Stimulated activated CD4-positive, alpha-beta T cell treated with anti-CD3 and anti-CD28 coated beads, TNF-alpha, amount 100 ng/mL, for 24 hours (primary cell): ENCODE results near the gene TWIST2.

Experiments used
- DNase-seq, 3 experiments: peaks; one replicate each; pipeline ENCODE4 v3.0.0-alpha.2; 2020; ENCODE audit warnings: low read depth in 3 of 3

TWIST2 gene

GRCh38 chr2:238890618-238891456 is 43.0 kb downstream of the TWIST2 start:
- DNase-seq = no peak

DNA sequence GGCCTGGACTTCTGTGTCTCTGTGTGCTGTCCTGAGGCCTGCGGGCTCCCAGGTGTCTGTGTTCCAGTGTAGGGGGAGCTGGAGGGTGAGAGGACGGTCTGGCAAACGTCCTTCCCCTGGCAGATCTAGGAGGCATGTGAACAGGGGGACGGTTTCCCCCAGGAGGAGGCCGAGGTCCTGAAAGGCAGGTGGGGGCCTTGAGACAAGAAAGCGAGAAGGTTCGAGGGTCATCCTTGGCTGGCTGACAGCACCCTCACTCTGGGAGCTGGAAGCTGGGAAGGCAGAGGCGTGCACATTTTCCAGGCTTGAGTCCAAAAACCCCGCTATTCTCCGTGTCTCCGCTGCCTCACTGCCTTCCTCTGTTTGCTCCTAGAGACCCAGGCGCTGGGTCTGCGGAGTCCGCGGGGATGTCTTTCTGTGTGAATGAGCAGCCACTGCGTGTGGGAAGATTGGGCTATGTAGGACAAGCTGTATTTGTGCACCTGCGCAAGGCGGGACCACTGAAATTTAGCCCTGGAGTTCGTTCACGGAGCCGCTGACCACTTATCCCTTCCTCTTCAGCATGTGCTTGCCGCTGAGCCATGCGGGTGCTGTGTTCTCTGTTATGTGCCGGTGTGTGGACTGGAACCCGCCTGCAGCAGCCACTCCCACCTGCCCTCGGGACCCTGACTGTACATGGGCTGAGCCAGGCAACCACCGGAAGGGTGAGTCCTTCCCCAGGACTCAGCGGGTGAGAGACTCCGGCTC is 43.7 kb downstream of the TWIST2 start:
- no peak for DNase-seq

- no peak for DNase-seq
Measured at GRCh38 chr2:238892204-238892500, 44.3 kb downstream of the TWIST2 start.

DNA sequence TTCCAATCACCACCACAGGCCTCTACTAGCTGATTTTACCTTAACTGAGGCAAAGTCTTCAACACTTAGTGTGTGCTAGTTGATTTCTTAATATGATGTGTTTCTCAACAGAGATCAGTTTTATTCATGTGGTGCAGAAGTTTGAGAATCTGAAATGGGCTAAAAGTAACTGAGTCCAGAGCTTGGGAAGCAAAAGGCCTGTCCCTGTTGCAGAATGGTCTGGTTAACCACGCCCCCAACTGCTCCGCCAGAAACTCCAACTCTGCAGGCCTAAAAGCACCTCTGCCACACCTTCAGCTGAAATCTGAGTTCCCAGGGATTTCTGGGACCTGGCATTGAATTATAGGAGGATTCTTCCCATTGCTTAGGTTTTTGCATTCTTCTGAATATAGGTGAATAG is 44.9 kb downstream of the TWIST2 start:
- no peak for DNase-seq

DNA sequence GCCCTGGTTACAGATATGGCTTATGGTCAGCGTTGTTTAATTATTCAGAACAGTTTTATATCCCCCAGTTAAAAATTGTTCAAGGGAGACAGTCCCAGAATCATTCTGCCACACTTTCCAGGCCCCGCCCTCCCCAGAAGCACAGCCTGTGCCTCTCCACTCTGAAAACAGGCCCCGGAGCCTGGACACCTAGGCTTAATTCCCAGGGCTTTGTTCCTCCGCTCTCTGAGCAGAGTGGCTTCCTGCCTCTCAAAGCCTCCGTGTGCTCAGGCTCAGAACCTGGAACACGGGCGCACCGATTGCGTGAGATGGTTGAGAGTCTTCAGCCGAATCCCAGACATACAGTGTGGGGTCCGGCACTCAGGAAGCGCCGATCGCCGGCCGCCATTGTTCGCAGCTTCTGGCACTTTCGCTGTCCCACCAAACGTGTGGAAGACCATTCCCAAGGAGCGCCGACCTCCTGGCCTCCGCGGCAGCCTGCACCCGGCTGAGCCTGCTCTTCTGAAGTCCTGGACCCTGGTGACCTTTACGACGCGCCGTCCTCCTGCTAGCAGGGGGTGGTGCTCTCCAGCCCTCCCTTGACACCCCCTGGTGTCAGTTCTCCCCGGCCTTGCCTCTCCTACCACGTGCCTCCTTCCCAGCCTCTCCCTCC is 45.6 kb downstream of the TWIST2 start:
- no peak for DNase-seq

- DNase-seq = no peak
Measured at GRCh38 chr2:238894226-238894949, 46.5 kb downstream of the TWIST2 start.

DNA sequence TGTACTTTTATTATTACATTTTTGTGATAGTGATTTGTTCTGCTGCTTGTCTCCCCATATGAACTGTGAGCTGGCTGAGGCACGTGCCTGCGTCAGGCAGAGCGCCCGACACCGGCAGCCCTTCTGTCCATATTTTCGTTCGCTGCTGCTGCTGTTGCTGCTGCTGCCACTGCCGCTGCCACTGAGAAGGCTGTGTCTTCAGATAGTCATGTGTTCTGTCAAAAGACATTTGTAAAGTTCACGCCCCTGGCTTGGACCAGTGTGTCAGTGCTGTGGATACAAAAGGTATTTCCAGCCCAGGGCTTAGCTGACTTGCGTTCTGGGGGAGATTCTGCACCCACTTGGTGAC is 47.0 kb downstream of the TWIST2 start:
- DNase-seq = no peak

- DNase-seq = no peak
Measured at GRCh38 chr2:238895361-238895882, 47.5 kb downstream of the TWIST2 start.

- no peak for DNase-seq
Measured at GRCh38 chr2:238895891-238896600, 48.2 kb downstream of the TWIST2 start.

DNA sequence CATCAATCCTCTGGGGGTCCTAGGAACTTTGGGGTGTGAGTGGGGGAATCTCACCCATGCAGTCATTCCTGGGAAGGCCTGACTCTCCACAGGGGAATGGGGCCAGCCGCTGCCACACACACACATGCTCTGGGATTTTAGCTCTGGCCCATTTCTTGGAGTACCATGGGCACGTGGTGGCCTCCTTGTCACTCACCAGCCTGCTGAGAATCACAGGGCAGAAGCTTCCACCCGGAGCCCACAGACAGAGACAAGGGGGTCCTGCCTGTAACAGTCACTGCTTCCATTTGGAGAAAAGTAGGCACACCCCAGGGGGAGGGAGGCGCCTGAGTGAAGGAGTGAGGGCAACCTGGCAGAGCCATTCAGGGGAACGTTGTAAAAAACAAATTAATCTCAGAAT is 48.8 kb downstream of the TWIST2 start:
- DNase-seq = no peak

- no peak for DNase-seq
Measured at GRCh38 chr2:238897122-238897880, 49.4 kb downstream of the TWIST2 start.

- no peak for DNase-seq
Measured at GRCh38 chr2:238897911-238898311, 50.0 kb downstream of the TWIST2 start.

- no peak for DNase-seq
Measured at GRCh38 chr2:238898534-238899281, 50.8 kb downstream of the TWIST2 start.

- DNase-seq = no peak
Measured at GRCh38 chr2:238899386-238899785, 51.5 kb downstream of the TWIST2 start.

DNA sequence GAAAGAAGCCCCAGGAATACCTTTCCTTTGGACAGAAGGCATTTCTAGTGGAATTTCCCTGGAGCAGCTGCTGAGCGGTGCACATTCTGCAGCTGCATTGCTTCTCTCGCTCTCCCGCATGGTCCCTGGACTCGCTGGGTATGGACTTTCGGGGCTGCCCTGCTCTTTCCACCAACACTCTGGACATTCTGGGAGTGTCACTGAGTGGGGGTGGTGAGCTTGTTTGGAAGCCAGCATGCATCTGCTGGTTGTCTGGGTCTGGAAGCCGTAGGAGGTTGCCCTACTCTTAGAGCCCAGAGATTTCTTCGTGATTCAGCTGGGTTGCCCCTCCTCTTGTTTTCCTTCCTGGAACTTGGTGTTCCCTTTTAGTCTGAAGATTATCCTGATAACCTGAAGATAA is 52.6 kb downstream of the TWIST2 start:
- no peak for DNase-seq

GRCh38 chr2:238901461-238902057 is 53.7 kb downstream of the TWIST2 start:
- DNase-seq = no peak

DNA sequence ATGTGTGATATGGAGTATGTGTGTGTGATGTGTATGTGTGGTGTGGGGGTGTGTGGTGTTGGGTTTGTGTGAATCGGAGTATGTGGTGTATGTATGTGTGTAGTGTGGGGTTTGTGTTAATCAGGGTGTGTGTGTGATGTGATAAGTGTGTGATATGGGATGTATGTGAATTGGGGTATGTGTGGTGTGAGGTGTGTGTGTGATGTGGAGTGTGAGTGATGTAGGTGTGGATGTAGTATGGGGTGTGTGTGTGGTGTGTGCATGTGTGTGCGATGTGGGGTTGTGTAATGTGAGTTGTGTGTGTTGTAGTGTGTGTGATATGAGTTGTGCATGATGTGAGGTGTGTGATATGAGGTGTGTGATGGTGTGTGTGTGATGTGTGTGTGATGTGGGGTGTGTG is 54.4 kb downstream of the TWIST2 start:
- DNase-seq = no peak

DNA sequence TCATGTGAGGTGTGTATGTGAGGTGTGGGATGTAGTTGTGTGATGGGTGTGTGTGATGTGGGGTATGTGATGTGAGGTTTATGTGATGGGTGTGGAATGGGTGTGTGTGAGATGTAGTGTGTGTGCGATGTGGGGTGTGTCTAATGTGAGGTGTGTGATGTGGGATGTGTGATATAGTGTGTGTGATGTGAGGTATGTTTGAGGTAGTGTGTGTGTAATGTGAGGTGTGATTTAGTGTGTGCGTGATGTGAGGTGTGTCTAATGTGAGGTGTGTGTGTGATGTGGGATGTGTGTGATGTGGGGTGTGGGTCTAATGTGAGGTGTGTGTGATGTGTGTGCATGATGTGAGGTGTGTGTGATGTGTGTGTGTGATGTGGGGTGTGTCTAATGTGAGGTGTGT is 55.3 kb downstream of the TWIST2 start:
- DNase-seq = no peak

- DNase-seq = no peak
Measured at GRCh38 chr2:238904177-238904576, 56.3 kb downstream of the TWIST2 start.

DNA sequence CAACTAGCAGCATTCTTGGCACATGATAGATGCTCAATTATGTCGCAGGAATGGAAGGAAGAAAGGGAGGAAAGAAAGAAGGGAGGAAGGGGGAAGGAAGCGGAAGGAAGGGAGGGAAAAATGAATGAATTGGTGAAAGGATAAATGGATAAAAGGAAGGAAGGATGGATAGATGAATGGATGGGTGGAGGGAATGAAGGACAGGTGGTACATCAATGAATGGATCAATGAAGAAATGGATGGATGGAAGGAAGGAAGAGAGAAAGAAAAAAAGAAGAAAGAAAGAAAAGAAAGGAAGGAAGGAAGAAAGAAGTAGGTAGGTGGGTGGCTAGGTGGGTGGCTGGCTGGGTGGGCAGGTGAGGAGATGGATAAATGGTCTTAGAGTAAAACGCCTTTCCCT is 56.8 kb downstream of the TWIST2 start:
- DNase-seq = no peak
